Keratinocyte (primary cell): Measurements from ENCODE around the gene RET.

ENCODE experiments used
- CTCF ChIP-seq, 3 experiments: IDR thresholded peaks in 1 of 3; conservative IDR thresholded peaks in 1 of 3; optimal IDR thresholded peaks in 1 of 3; 2 replicates in 2 of 3; 3 replicates in 1 of 3; pipeline versions ENCODE3 to v1.5.1; 2011; ENCODE audit warnings: low read length in 3 of 3, mild to moderate bottlenecking in 3 of 3, moderate library complexity in 2 of 3, control low read depth in 1 of 3, inconsistent platforms in 1 of 3; ENCODE audit not compliant: insufficient read depth in 2 of 3; ENCODE audit errors: extremely low read depth in 1 of 3
- EZH2 ChIP-seq: IDR thresholded peaks from one replicate; pipeline ENCODE4 v1.6.1; 2012; ENCODE audit warnings: inconsistent platforms, mild to moderate bottlenecking, low read length, moderate library complexity

GRCh38 chr10:43108951-43109350 lies 32.1 kb downstream of the RET start:
- TF ChIP-seq CTCF (optimal IDR thresholded peaks at IDR 0.05 in 1 of 3, IDR thresholded peaks at IDR 0.05 in 1 of 3, conservative IDR thresholded peaks at IDR 0.05 in 1 of 3; ENCODE audit: extremely low read depth in 1 of 3, insufficient read depth in 2 of 3, low read length in 3 of 3): no peak
- no peak for TF ChIP-seq EZH2
